NOMO-1 treated with dmso at 0.1 percent for 144 hours (cell line): Measurements from ENCODE around the gene NGEF.

Source experiments
- DNase-seq: peaks from one replicate; lab custom pipeline; 2025; ENCODE audit not compliant: unreplicated experiment; lab: John Stamatoyannopoulos, UW

The NGEF gene

GRCh38 chr2:232901736-232902578, 111.1 kb downstream of the NGEF start:
- DNase-seq = peak; percentile 36

- peak; percentile 56 for DNase-seq
These were observed 112.0 kb downstream of the NGEF start for GRCh38 chr2:232900811-232901735.

DNA sequence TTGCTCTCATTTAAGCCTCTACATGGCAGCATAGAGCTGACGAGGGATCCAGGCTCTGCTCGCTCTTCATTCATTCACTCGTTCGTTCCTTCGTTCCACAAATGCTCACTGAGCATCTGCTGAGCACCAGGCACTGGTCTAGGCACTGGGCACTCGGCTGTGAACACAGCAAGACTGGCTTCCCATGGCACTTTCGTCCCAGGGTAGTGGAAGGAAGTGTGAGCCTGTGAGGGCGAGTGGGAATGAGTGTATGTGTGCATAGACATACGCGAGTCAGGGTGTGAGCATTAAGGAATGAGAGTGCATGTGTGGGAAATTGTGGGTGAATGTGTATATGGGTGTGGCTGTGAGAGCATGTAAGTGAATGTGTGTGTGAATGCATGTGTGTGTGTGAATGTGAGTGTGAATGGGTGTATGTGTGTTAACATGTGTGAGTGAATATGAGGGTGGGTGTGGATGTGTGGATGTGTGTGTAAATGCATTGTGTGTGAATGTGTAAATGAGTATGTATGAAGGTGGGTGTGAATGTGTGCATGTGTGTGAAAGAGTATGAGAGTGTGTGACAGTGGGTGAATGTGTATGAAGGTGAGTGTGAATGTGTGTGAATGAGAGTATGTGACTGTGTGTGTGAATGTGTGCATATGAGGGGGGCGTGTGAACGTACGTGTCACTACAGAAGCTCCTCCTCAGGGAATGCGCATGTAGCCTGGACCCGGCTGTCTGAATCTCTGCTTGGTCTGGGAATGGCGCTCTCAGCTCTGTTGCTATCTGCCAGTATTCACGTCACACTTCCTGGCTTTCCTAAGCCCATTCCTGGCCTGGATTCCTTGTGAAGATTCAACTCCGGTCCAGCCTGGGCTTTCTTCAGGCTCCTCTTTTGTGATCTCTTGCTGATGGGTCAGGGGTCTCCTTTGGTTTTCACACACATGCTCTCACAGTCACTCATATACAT, 114.2 kb downstream of the NGEF start:
- DNase-seq = no peak

DNA sequence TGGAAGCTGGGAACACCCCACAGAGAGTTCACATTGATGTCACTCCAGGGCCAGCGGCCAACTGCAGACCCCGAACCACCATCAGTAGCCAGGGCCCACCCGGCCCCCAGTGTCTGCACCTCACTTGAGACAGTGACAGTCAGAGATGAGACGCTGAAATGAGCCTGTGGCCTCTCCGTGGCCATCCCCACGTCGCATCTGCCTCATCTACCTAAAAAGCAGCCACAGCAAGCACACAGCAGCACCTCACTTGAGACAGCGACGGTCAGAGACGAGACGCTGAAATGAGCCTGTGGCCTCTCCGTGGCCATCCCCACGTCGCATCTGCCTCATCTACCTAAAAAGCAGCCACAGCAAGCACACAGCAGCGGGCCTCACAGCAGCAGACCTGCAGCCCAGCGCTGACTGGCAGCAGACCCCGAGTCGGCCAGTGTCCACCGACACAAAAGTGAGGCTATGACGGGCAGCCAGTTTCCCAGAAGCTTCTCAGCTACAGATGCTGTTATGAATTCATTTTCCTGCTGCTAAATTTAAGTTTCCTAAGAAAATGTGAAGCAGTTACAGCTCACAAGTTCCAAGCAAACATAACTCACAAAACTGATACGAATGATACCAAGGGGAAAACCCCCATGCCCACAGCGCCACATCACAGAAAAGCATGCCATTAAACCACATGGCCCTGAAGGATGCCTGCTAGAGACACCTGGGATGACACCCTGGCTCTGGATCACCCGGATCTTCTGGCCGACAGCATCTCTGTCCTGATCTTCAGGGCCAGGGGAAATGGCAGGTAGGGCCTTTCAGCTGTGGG, 115.3 kb downstream of the NGEF start:
- DNase-seq = no peak

- DNase-seq = no peak
These were observed 116.1 kb downstream of the NGEF start for GRCh38 chr2:232896720-232897597.

DNA sequence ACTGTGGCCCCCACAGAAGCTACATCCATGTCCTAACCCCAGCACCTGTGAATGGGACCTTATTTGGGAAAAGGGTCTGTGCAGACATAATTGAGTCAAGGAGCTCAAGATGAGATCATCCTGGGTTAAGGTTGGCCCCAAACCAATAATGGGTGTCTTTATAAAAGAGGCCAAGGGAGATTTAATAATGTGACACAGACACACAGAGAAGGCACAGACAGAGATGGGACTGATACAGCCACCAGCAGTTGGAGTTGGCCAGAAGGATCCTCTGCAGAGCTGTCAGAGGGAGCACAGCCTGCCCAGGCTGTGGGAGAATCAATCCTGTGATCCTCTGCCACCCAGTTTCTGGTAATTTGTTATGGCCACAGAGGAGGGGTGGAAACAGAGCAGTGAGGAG, 116.9 kb downstream of the NGEF start:
- no peak for DNase-seq

- no peak for DNase-seq
These were observed 118.3 kb downstream of the NGEF start for GRCh38 chr2:232894746-232895145.

DNA sequence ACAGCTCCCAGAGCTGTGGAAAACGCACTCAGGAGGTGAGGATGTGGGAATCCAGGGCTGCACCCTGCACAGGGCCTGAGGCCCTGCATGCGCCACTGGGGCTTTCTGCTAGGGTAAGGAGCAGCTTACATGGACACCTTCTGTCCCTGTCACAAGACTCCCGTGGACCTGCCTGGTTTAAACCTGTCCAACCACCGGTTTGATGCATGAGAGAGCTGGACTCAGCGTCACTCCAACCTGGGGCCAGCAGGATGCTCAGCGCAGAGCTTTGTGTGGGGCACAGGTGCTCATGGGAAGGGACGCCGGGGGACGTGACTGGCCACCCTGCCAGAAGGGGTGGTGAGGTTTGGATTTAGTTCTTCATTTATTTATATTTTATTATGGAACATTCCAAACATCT, 118.8 kb downstream of the NGEF start:
- no peak for DNase-seq

DNA sequence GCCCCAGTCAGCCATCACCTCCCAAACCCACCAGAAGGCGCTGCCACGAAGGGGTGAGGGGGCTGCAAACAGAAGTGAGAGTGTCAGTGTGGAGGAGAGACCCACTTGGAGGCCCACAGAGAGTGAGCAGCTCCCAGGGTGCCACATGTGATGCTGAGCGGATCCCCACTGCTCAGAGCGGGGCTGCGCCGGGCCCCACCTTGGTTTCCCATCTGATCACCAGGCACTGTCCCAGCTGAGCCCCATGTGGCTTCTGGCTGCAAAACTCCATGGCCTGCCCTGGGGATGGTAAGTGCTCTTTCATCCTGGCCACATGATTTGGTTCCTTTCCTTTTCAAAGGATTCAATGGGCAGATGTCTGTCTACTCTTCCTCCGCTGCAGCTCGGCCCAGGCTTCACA, 119.2 kb downstream of the NGEF start:
- no peak for DNase-seq

DNA sequence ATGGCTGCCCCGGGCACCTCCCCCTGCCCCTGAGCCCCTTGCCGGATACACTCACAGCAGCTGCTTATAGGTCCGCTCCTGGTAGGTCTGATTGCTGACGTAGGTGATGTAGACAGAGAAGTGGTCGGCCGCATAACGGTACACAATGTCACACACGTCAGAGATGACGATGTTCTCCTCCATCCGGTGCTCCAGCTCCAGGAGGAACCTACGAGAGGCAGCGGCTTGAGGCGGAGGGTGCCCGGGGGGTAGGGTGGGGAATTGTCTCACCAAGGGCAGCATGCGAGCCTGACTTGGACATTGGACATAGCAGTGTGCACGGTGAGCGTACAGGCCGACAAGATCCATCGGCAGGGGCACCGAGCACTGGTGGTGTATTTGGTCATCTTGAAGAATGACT, 120.2 kb downstream of the NGEF start:
- DNase-seq = no peak

GRCh38 chr2:232892221-232892620, 120.8 kb downstream of the NGEF start:
- DNase-seq = no peak

GRCh38 chr2:232891621-232892071, 121.4 kb downstream of the NGEF start:
- DNase-seq = no peak

- no peak for DNase-seq
These were observed 122.0 kb downstream of the NGEF start for GRCh38 chr2:232890896-232891601.

GRCh38 chr2:232890536-232890895, 122.5 kb downstream of the NGEF start:
- DNase-seq = no peak

- no peak for DNase-seq
These were observed 123.1 kb downstream of the NGEF start for GRCh38 chr2:232889876-232890401.

GRCh38 chr2:232888839-232889529, 124.1 kb downstream of the NGEF start:
- DNase-seq = no peak

DNA sequence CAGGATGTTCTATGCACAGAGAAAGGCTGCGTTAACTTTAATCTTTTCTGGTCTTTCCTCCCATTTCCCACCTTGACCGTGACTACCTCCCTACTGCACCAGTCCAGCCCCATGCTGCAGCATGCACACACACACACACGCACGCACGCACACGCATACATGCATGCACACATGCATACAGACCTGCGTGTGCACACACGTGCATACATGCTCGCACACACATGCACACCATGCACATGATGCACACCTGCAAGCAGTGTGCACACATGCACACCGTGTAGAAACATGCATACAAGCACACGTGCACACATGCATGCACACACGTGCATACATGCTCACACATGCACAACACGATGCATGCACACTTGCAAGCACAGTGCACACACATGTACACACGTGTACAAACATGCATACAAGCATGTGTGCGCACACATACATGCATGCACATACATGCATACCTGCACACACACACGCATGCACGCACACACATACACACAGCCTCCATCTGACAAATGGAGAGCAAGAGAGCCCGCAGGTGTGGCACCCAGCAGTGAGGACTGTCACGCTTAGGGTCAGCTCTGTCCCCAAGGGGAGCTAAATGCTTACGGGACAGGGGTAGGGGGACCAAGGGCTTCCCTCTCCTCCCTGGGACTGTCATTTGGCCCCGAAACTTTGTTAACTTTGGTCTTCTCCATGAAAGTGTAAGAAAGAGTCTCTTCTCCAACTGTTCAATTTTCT, 124.8 kb downstream of the NGEF start:
- no peak for DNase-seq
